ENCODE results near the gene C15orf62. TPM values are rescaled to one million over a fixed set of nuclear protein-coding genes. Genes with fewer than 3 reads are reported as not detected.

Gene C15orf62
- total RNA-seq, 1 experiment from 2014 or later: 0.45 TPM

- peak; percentile 46 for DNase-seq (ENCODE audit: low spot score)
Observed at GRCh38 chr15:40782609-40783227, 12.9 kb downstream of the C15orf62 start.

- DNase-seq (ENCODE audit: low spot score): no peak
Observed at GRCh38 chr15:40785164-40785563, 15.4 kb downstream of the C15orf62 start.

GRCh38 chr15:40785814-40786213, 16.0 kb downstream of the C15orf62 start:
- DNase-seq (ENCODE audit: low spot score): no peak

GRCh38 chr15:40787344-40787841, 17.6 kb downstream of the C15orf62 start:
- peak; percentile 69 for DNase-seq (ENCODE audit: low spot score)

- DNase-seq (ENCODE audit: low spot score): no peak
Observed at GRCh38 chr15:40787991-40788390, 18.2 kb downstream of the C15orf62 start.

GRCh38 chr15:40789119-40789518, 19.3 kb downstream of the C15orf62 start:
- DNase-seq (ENCODE audit: low spot score): no peak

GRCh38 chr15:40789999-40790398, 20.2 kb downstream of the C15orf62 start:
- no peak for DNase-seq (ENCODE audit: low spot score)

- no peak for DNase-seq (ENCODE audit: low spot score)
Observed at GRCh38 chr15:40790718-40791117, 20.9 kb downstream of the C15orf62 start.

GRCh38 chr15:40792394-40792793, 22.6 kb downstream of the C15orf62 start:
- DNase-seq (ENCODE audit: low spot score): no peak

- peak; percentile 75 for DNase-seq (ENCODE audit: low spot score)
Observed at GRCh38 chr15:40793216-40793989, 23.6 kb downstream of the C15orf62 start.

GRCh38 chr15:40796041-40796440, 26.3 kb downstream of the C15orf62 start:
- DNase-seq (ENCODE audit: low spot score): no peak

- DNase-seq (ENCODE audit: low spot score): no peak
Observed at GRCh38 chr15:40796512-40796911, 26.7 kb downstream of the C15orf62 start.

GRCh38 chr15:40799523-40799922, 29.7 kb downstream of the C15orf62 start:
- DNase-seq (ENCODE audit: low spot score): no peak

- no peak for DNase-seq (ENCODE audit: low spot score)
Observed at GRCh38 chr15:40803076-40803475, 33.3 kb downstream of the C15orf62 start.

GRCh38 chr15:40803688-40804087, 33.9 kb downstream of the C15orf62 start:
- no peak for DNase-seq (ENCODE audit: low spot score)

GRCh38 chr15:40806672-40807027, 36.9 kb downstream of the C15orf62 start:
- no peak for DNase-seq (ENCODE audit: low spot score)

- peak; percentile 97 for DNase-seq (ENCODE audit: low spot score)
Observed at GRCh38 chr15:40807028-40807887, 37.5 kb downstream of the C15orf62 start, which contains the start of the genes DNAJC17 and ZFYVE19. Gene DNAJC17, minus strand, starts transcription at chr15:40807473. Its CDS starts 27 bp downstream, at chr15:40807446. Gene ZFYVE19, plus strand, starts transcription at chr15:40807089. Its CDS starts 501 bp downstream, at chr15:40807590.

- DNase-seq (ENCODE audit: low spot score): no peak
Observed at GRCh38 chr15:40807888-40808461, 38.2 kb downstream of the C15orf62 start.

- no peak for DNase-seq (ENCODE audit: low spot score)
Observed at GRCh38 chr15:40808861-40809450, 39.2 kb downstream of the C15orf62 start.

- no peak for DNase-seq (ENCODE audit: low spot score)
Observed at GRCh38 chr15:40812721-40813425, 43.1 kb downstream of the C15orf62 start.

Measured in H4 (cell line).